Liver (tissue), 3 donors: ENCODE measurements around the gene TNRC6B.

ENCODE experiments used
- CTCF ChIP-seq: fragments of 150-350 bp; IDR thresholded peaks from 2 replicates; pipeline ENCODE4 v1.5.1; 2017; ENCODE audit warnings: improper control_type of control experiment, low read depth, low read length; ENCODE audit not compliant: missing input control
- GABPA ChIP-seq, 2 donors: IDR thresholded peaks in 1 of 2; conservative IDR thresholded peaks in 1 of 2; 2 replicates each; pipeline ENCODE4 v1.6.1; 2016; ENCODE audit warnings: antibody characterized with exemption in 2 of 2, mild to moderate bottlenecking in 1 of 2, moderate library complexity in 1 of 2
- JUND ChIP-seq, 2 donors: IDR thresholded peaks; 2 replicates each; pipeline ENCODE4 v1.6.1; 2016; ENCODE audit warnings: antibody characterized with exemption in 2 of 2
- RAD21 ChIP-seq, 2 donors: IDR thresholded peaks; 2 replicates each; pipeline ENCODE4 v1.6.1; 2016; ENCODE audit warnings: antibody characterized with exemption in 2 of 2, mild to moderate bottlenecking in 2 of 2
- SP1 ChIP-seq: IDR thresholded peaks from 2 replicates; pipeline ENCODE4 v1.6.1; 2018; ENCODE audit warnings: antibody characterized with exemption, mild to moderate bottlenecking
- YY1 ChIP-seq: IDR thresholded peaks from 2 replicates; pipeline ENCODE4 v1.6.1; 2016; ENCODE audit warnings: antibody characterized with exemption, mild to moderate bottlenecking
- donor health status: healthy.
- donor health status: healthy.

DNA sequence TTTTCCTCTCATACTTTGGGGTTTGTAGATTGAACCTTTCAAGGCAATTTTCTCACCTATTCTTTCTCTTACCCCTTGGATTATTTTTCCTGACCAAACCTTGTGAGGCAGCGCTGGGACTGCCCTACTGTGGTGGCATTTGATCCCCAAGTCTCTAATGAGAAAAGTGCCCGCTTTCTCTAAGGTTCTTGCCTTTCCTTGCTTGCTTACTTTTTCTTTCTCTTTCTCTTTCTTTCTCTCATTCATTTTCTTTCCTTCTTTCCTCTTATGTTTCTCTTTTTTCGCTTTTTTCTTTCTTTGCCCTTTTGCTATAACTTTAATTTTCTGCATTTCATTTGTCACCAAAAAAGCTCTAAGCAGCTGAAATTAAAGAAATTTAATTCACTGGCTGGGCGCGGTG lies 127.9 kb downstream of the TNRC6B start:
- TF ChIP-seq RAD21 (IDR thresholded peaks at IDR 0.05) (no peak), CTCF (no peak), YY1 (no peak), SP1 (no peak), GABPA (IDR thresholded peaks at IDR 0.05 in 1 of 2, conservative IDR thresholded peaks at IDR 0.05 in 1 of 2) (no peak), JUND (IDR thresholded peaks at IDR 0.05) (no peak)
